Dedifferentiated amniotic fluid mesenchymal stem cell (primary cell): ENCODE results near the gene ALDH16A1.

Experiments
- DNase-seq: peaks from one replicate; pipeline ENCODE4 v3.0.0-alpha.2; 2016; ENCODE audit errors: extremely low spot score

The ALDH16A1 gene

DNA sequence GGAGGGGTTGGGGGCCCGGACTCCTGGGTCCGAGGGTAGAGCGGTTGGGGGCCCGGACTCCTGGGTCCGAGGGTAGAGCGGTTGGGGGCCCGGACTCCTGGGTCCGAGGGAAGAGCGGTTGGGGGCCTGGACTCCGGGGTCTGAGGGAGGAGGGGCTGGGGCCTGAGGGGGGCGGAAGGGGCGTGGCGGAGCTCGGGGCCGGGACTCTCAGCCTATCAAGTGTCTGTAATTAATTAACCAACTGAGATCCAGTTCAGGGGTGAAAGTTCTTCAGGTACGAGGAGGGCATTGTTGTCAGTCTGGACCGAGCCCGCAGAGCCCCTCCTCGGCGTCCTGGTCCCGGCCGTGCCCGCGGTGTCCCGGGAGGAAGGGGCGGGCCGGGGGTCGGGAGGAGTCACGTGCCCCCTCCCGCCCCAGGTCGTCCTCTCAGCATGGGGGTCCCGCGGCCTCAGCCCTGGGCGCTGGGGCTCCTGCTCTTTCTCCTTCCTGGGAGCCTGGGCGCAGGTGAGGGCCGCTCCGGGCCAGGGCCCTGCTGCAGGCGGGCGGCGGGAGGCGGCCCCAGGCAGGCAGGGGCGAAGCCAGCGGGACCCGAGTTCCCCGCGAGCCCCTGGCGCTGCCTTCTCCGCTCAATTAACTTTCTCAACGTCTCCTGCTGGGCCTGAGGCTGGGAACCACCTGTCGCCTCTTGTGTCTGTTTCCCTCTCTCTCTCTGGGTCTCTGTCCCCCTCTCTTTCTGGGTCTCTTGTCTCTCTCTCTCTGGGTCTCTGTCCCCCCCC, 60.1 kb downstream of the ALDH16A1 start:
- no peak for DNase-seq

DNA sequence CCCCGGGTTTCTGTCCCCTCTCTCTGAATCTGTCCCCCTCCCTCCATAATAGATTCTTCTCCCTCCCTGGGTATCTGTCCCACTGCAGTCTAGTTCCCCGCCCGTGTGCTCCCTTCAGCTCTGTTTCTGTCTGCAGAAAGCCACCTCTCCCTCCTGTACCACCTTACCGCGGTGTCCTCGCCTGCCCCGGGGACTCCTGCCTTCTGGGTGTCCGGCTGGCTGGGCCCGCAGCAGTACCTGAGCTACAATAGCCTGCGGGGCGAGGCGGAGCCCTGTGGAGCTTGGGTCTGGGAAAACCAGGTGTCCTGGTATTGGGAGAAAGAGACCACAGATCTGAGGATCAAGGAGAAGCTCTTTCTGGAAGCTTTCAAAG, 60.7 kb downstream of the ALDH16A1 start:
- no peak for DNase-seq

DNA sequence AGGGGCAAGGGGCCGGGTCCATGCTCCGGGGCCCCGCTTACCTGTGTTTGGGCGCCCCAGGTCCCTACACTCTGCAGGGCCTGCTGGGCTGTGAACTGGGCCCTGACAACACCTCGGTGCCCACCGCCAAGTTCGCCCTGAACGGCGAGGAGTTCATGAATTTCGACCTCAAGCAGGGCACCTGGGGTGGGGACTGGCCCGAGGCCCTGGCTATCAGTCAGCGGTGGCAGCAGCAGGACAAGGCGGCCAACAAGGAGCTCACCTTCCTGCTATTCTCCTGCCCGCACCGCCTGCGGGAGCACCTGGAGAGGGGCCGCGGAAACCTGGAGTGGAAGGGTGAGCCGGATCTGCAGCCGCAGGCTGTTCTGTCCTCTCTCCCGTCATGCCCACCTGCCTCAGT, 61.1 kb downstream of the ALDH16A1 start:
- no peak for DNase-seq

DNA sequence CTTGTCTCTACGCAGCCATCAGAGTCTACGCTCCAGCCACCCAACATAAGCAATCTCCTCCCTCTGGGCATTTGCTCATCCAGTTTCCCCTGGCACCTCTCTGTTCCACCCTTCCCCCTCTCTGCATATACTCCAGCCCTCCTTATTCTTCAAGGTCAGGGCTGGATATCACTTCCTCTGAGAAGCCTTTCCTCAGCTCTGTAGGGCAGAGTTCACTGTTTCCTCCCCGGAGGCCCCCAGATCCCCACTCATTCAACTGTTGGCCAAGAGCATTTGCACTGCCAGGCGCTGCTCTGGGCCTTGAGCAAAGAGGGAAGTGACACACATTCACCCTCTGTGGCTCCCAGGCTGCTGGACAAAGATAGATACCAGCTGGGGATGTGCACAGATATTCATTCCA, 62.7 kb downstream of the ALDH16A1 start:
- no peak for DNase-seq

DNA sequence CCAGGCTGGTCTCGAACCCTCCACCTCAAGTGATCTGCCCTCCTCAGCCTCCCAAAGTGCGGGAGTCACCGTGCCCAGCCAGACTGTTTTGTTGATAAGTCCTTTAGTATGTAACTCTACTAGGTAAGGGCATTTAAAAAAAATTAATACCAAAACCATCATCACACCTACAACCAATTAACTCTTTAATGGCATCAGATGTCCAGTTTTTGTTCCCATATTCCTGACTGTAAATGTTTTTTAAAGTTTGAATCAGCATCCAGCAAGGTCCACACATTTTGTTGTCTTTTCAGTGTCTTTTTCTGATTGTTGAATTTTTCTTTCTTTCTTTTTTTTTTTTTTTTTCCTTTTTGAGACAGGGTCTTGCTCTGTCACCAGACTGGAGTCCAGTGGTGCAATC, 65.0 kb downstream of the ALDH16A1 start:
- no peak for DNase-seq
